Kidney epithelial cell (primary cell): ENCODE measurements around the gene RBM19. TPM values are rescaled to one million over a fixed set of nuclear protein-coding genes. Genes with fewer than 3 reads are reported as not detected.

ENCODE experiments used
- DNase-seq: peaks from one replicate; pipeline ENCODE4 v3.0.0-alpha.2; 2010; ENCODE audit warnings: low read depth
- H3K27me3 ChIP-seq: 2 replicates; pipeline ENCODE4 v1.6.0; 2011; ENCODE audit warnings: low read length; ENCODE audit not compliant: control insufficient read depth, insufficient read depth
- H3K36me3 ChIP-seq: 2 replicates; pipeline ENCODE4 v1.5.1; 2011; ENCODE audit warnings: low read length; ENCODE audit not compliant: control insufficient read depth, insufficient read depth
- H3K4me3 ChIP-seq: 2 replicates; pipeline ENCODE4 v1.5.1; 2011; ENCODE audit warnings: low read depth, mild to moderate bottlenecking, control low read depth, low read length
- CTCF ChIP-seq: IDR thresholded peaks from 2 replicates; pipeline ENCODE4 v1.5.1; 2011; ENCODE audit warnings: mild to moderate bottlenecking, moderate library complexity, low read length, control low read depth, inconsistent platforms; ENCODE audit not compliant: insufficient read depth, poor library complexity, severe bottlenecking
- total RNA-seq: library from RNA; depleted of rRNA; stranded (reverse); fragments of >200 nt; gene quantifications from 2 replicates; pipeline ENCODE4 v1.2.3, GENCODE V29; 2015

The RBM19 gene
- total RNA-seq, 1 donor from 2014 or later: 30.9 TPM

GRCh38 chr12:113835433-113835832, 130.7 kb downstream of the RBM19 start:
- TF ChIP-seq CTCF: no peak
- no peaks in the 10 kb centered on the region for H3K27me3 ChIP-seq
- H3K36me3 ChIP-seq: no peaks in the 10 kb centered on the region
- DNase-seq: no peak
- H3K4me3 ChIP-seq: no peak overlapping the region

GRCh38 chr12:113833422-113833821, 132.7 kb downstream of the RBM19 start:
- Histone ChIP-seq H3K27me3 (no peaks in the 10 kb centered on the region), H3K4me3 (no peak overlapping the region), H3K36me3 (no peaks in the 10 kb centered on the region)
- no peak for TF ChIP-seq CTCF
- no peak for DNase-seq

GRCh38 chr12:113831476-113831875, 134.6 kb downstream of the RBM19 start:
- no peak for DNase-seq
- no peaks in the 10 kb centered on the region for H3K27me3 ChIP-seq
- no peak overlapping the region for H3K4me3 ChIP-seq
- no peak for TF ChIP-seq CTCF
- H3K36me3 ChIP-seq: no peaks in the 10 kb centered on the region

GRCh38 chr12:113831016-113831415, 135.1 kb downstream of the RBM19 start:
- H3K36me3 ChIP-seq: no peaks in the 10 kb centered on the region
- H3K4me3 ChIP-seq: no peak overlapping the region
- H3K27me3 ChIP-seq: no peaks in the 10 kb centered on the region
- DNase-seq: no peak
- TF ChIP-seq CTCF: no peak

GRCh38 chr12:113829212-113829611, 136.9 kb downstream of the RBM19 start:
- no peaks in the 10 kb centered on the region for H3K36me3 ChIP-seq
- no peak for TF ChIP-seq CTCF
- DNase-seq: no peak
- no peak overlapping the region for H3K4me3 ChIP-seq
- H3K27me3 ChIP-seq: no peaks in the 10 kb centered on the region

GRCh38 chr12:113827539-113828114, 138.5 kb downstream of the RBM19 start:
- no peaks in the 10 kb centered on the region for H3K27me3 ChIP-seq
- TF ChIP-seq CTCF: no peak
- DNase-seq: no peak
- H3K4me3 ChIP-seq: no peak overlapping the region
- no peaks in the 10 kb centered on the region for H3K36me3 ChIP-seq
